Measurements from ENCODE around the gene RELN.
"Not testable (repeated sequence)": the region's sequence is repeated elsewhere in the genome, so short reads cannot be mapped to it uniquely, and the experiment has no call there.

Gene RELN

GRCh38 chr7:103944230-103944900 lies 45.1 kb downstream of the RELN start:
- no peak for DNase-seq (ENCODE audit: low read depth, low spot score)

- no peak for DNase-seq (ENCODE audit: low read depth, low spot score)
These were observed 47.5 kb downstream of the RELN start for GRCh38 chr7:103941976-103942375.

DNA sequence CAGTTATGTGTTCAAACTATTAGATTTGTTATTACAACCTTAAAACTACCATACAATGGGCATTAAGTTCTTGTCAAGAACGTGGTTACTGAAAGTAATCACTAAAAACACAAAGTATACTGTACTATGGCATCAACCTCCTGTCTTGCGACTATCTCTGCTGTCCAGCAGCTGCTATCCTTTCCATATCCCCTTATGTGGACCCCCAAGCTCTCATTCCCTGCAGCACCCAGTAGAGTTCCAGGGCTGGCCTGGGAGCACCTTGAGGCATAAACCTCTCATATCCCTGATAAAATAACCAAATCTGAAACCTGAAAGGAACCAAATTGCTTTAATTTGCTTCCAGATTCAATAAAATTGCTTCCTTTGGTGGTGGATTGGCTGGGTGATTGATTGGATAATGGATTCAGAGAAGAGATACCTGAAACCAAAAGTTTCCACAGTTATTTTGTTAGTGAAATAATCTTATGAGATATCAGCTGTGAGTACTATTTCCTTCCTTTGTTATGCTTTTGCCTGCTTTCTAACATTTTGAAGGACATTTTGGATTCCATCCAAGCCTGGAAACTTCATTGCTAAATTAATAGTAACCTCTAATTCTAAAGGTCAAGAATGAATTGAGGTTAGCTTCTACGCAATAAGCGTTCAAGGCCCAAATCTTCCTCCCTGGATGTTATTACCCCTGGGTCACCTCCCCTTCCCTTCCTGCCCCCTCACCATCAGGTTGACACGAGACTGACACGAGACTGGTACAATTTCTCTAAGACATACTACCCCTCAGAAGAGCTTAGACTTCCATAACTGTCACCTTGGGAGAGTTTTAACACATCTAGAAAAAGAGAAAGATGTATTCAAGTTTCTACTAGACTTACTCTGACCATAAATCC lies 48.8 kb downstream of the RELN start:
- DNase-seq (ENCODE audit: low read depth, low spot score), result no peak

DNA sequence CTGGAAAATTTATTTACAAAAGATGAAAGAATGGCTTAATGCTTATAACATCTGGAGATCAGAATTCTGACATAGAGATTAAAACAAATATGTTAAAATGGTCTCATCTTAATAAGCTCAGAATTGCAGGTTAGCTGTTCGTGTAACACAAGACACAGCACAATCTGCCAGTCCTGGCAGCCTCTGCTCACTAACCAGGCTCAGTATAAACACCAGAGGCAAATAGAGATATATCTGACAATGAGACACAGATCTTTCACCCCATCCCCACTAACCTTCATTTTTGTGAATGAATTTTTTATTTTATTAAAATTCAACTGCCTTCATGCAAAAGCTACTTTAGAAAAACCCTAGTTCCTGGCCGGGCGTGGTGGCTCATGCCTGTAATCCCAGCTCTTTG lies 51.8 kb downstream of the RELN start:
- no peak for DNase-seq (ENCODE audit: low read depth, low spot score)

DNA sequence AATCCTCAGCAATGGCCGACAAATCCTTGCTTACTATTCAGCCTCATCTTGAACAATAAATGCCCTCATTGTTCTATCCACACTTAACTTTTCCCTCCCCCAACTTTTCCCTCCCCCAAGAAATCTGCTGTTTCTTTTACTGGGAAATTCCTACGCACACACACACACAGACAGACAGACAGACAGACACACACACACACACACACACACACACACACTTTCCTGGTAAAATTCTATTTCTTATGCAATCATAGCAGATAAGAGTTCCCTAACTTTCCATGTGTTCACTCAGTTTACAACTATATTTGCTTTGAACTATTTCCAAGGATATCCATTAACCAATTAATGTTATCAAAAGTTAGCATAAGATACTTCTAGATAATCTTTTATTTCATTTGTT lies 52.9 kb downstream of the RELN start:
- DNase-seq (ENCODE audit: low read depth, low spot score), result no peak

DNA sequence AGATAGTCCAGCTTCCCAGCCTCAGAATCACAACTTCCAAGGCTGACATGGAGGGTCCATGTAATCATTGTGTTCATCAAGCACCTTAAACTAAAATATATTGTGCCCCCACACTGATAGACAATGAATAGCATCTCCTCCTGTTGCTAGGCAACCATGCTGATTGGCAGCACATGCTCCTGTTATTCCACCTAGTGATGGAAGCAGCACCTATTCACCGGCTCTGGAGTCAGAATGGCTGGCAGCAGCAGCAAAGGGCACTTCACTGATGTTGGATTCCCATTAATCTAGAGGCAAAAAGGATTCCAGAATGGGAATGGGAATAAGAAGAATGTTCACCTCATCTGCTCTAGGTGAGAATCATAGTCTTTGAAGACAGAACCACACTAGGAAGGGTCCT lies 55.0 kb downstream of the RELN start:
- DNase-seq (ENCODE audit: low read depth, low spot score), result no peak

GRCh38 chr7:103932389-103932788 lies 57.1 kb downstream of the RELN start:
- no peak for DNase-seq (ENCODE audit: low read depth, low spot score)

GRCh38 chr7:103929901-103930311 lies 59.6 kb downstream of the RELN start:
- no peak for DNase-seq (ENCODE audit: low read depth, low spot score)

DNA sequence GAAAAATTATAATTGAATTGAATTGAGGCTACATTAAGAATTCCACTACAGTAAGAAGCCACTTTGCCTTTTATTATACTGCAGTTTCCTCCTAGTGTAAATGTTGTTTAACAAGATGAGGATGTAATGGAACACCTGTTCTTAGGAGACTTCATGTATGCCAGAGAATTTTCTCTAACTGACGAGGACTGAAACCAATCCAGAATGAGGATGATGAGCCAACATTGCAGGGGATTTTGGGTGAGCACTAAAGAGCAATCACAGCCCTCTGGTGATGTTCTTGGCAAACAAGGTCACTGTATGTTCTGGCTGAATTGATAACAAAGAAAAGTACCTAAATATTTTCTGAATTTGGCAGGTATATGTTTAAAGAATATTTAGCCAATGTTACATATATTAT lies 60.9 kb downstream of the RELN start:
- DNase-seq (ENCODE audit: low read depth, low spot score), result no peak

GRCh38 chr7:103924184-103924583 lies 65.3 kb downstream of the RELN start:
- DNase-seq (ENCODE audit: low read depth, low spot score), result no peak

DNA sequence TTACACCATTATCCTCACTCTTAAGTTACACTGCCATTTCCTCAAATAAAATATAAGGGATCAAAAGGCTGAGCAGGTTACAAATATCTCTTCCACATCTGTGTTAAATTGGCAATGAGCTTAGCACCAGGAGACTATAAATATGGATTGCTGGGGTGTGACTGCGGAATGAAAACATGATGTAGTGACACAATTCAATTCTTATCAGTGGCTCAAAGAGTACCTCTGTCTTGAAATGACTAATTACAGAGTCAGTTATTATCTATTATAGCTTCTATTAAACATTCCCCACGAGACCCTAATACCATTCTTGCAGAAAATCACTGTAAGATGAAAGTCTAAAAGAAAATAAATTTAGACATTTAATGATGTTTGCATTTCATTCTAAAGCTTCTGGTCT lies 67.1 kb downstream of the RELN start:
- no peak for DNase-seq (ENCODE audit: low read depth, low spot score)

GRCh38 chr7:103921692-103922091 lies 67.8 kb downstream of the RELN start:
- no peak for DNase-seq (ENCODE audit: low read depth, low spot score)

- no peak for DNase-seq (ENCODE audit: low read depth, low spot score)
These were observed 70.1 kb downstream of the RELN start for GRCh38 chr7:103919272-103919868.

- DNase-seq (ENCODE audit: low read depth, low spot score), result no peak
These were observed 70.7 kb downstream of the RELN start for GRCh38 chr7:103918631-103919271.

- no peak for DNase-seq (ENCODE audit: low read depth, low spot score)
These were observed 73.6 kb downstream of the RELN start for GRCh38 chr7:103915680-103916357.

- no peak for DNase-seq (ENCODE audit: low read depth, low spot score)
These were observed 75.1 kb downstream of the RELN start for GRCh38 chr7:103914147-103914899.

- no peak for DNase-seq (ENCODE audit: low read depth, low spot score)
These were observed 76.4 kb downstream of the RELN start for GRCh38 chr7:103912891-103913605.

- DNase-seq (ENCODE audit: low read depth, low spot score), result not testable (repeated sequence)
These were observed 78.4 kb downstream of the RELN start for GRCh38 chr7:103911015-103911414.

DNA sequence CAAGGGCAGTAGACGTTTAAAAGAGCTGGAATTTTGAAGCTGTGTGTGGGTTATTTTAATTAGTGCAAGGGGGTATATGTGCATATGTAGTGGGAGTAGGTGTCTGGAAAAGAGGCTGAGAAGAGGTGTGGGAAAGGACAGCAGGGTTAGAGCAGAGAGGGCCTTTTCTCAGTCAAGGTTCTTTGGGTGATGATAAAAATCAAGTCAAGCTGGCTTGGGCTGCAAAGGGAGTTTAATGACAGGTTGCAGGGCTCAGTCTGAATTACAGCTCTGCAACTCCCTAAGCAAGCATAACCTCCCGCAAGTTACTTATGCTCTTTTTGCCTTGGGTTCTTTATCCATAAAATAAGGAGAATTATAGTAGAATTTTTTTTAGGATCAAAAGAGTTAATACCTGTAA lies 83.5 kb downstream of the RELN start:
- no peak for DNase-seq (ENCODE audit: low read depth, low spot score)

DNA sequence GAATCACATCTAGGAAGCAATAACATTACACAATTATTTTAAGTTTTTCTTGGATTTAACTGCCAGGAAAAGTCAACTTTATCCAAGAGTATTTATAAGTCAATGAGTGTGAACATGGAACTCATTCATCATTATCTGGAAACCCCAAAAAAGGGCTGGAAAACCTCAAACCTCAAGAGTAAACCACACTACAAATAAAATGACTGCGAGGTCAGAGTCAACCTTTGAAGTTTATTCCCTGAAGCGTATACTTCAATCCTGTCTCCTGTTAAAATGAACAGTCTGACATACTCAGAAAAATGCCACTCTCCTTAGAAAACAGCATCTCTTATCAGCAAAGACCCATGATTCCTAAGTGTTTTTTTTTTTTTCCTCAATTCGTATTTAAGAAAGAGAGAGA lies 86.5 kb downstream of the RELN start:
- DNase-seq (ENCODE audit: low read depth, low spot score), result no peak
